Loucy (cell line): Measurements from ENCODE around the gene MDGA2.

Experiments used
- CTCF ChIP-seq: fragments of 200-600 bp; sonication (generic); conservative IDR thresholded peaks from 2 replicates; pipeline ENCODE4 v1.5.1; 2014; ENCODE audit warnings: mild to moderate bottlenecking, antibody characterized with exemption, low read length
- EZH2phosphoT487 ChIP-seq: fragments of 200-600 bp; IDR thresholded peaks from 2 replicates; pipeline ENCODE4 v1.6.1; 2018; ENCODE audit warnings: antibody characterized with exemption, mild to moderate bottlenecking, moderate library complexity, borderline replicate concordance

DNA sequence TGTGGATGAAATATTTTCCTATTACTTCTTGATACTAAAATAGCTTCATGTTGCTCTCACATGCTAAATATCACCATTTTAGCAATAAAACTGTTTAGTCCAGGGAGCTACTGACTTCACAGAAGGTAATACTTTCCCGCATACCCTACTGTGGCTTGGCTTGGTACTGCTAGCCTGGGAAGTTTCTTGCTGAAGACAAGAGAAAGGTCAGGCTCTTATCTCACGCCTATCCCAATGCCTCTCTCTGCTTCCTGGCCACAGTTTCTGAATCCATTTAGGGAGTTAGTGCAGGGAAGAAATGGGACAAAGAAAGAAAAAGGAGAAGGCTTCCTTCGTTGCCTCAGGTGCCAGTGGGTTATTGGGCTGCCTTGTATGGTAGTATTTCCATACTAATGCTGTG is 228.3 kb downstream of the MDGA2 start:
- TF ChIP-seq CTCF (no peak), EZH2phosphoT487 (no peak)
